Neuronal stem cell (in vitro differentiated cells): Measurements from ENCODE around the gene MTG1.

Experiments used
- DNase-seq: peaks from one replicate; pipeline ENCODE4 v3.0.0-alpha.2; 2013; ENCODE audit warnings: low spot score
- H2AFZ ChIP-seq: one replicate; pipeline ENCODE4 v1.6.1; 2013; ENCODE audit warnings: mild to moderate bottlenecking, low read length, inconsistent platforms
- H2AK5ac ChIP-seq: 2 replicates; pipeline ENCODE4 v1.6.1; 2013; ENCODE audit warnings: low read depth, mild to moderate bottlenecking, inconsistent platforms, low read length, moderate library complexity, mixed read lengths
- H2BK120ac ChIP-seq: 2 replicates; pipeline ENCODE4 v1.6.1; 2013; ENCODE audit warnings: low read depth, mild to moderate bottlenecking, inconsistent platforms, low read length, moderate library complexity, mixed read lengths
- H2BK12ac ChIP-seq: one replicate; pipeline ENCODE4 v1.6.1; 2013; ENCODE audit warnings: low read length, inconsistent platforms
- H2BK15ac ChIP-seq: 2 replicates; pipeline ENCODE4 v1.6.1; 2013; ENCODE audit warnings: mild to moderate bottlenecking, low read length, inconsistent platforms, mixed read lengths
- H2BK5ac ChIP-seq: one replicate; pipeline ENCODE4 v1.6.1; 2013; ENCODE audit warnings: inconsistent platforms, mild to moderate bottlenecking, low read length, moderate library complexity
- H3K14ac ChIP-seq: one replicate; pipeline ENCODE4 v1.6.1; 2013; ENCODE audit warnings: low read length, inconsistent platforms
- H3K18ac ChIP-seq: 2 replicates; pipeline ENCODE4 v1.6.1; 2013; ENCODE audit warnings: low read length, inconsistent platforms
- H3K23ac ChIP-seq: 2 replicates; pipeline ENCODE4 v1.6.1; 2013; ENCODE audit warnings: low read depth, mild to moderate bottlenecking, mixed read lengths, low read length, inconsistent platforms; ENCODE audit not compliant: poor library complexity
- H3K27ac ChIP-seq: replicated peaks from 3 replicates; pipeline ENCODE4 v1.5.1; 2013; ENCODE audit warnings: low read length, inconsistent platforms
- H3K27me3 ChIP-seq, 3 experiments: 2 replicates each; pipeline ENCODE4 v1.6.1; 2013; ENCODE audit warnings: low read length in 3 of 3, mild to moderate bottlenecking in 2 of 3, inconsistent platforms in 1 of 3, low read depth in 1 of 3, mixed read lengths in 1 of 3, moderate library complexity in 1 of 3; ENCODE audit not compliant: control insufficient read depth in 3 of 3, insufficient read depth in 3 of 3
- H3K36me3 ChIP-seq, 2 donors: replicated peaks in 1 of 2; 2 replicates each; pipeline ENCODE4 v1.6.1; 2013; ENCODE audit warnings: low read length in 2 of 2; ENCODE audit not compliant: control insufficient read depth in 2 of 2, insufficient read depth in 2 of 2
- H3K4ac ChIP-seq: 2 replicates; pipeline ENCODE4 v1.6.1; 2013; ENCODE audit warnings: inconsistent platforms, mild to moderate bottlenecking, low read length, moderate library complexity
- H3K4me1 ChIP-seq, 2 donors: 1 replicate in 1 of 2; 2 replicates in 1 of 2; pipeline ENCODE4 v1.6.1; 2013; ENCODE audit warnings: low read length in 2 of 2, low read depth in 1 of 2; ENCODE audit not compliant: control insufficient read depth in 2 of 2, insufficient read depth in 1 of 2
- H3K4me2 ChIP-seq: one replicate; pipeline ENCODE4 v1.6.1; 2013; ENCODE audit warnings: mild to moderate bottlenecking, low read length, inconsistent platforms; ENCODE audit not compliant: insufficient read depth, poor library complexity, severe bottlenecking
- H3K4me3 ChIP-seq, 2 donors: 2 replicates each; pipeline ENCODE4 v1.5.1; 2013; ENCODE audit warnings: low read length in 2 of 2, mild to moderate bottlenecking in 2 of 2, inconsistent platforms in 1 of 2, moderate library complexity in 1 of 2
- H3K79me1 ChIP-seq: one replicate; pipeline ENCODE4 v1.6.1; 2013; ENCODE audit warnings: low read depth, mild to moderate bottlenecking, inconsistent platforms, low read length, moderate library complexity
- H3K9ac ChIP-seq: one replicate; pipeline ENCODE4 v1.6.1; 2013; ENCODE audit warnings: mild to moderate bottlenecking, low read depth, low read length, inconsistent platforms; ENCODE audit not compliant: poor library complexity
- H3K9me3 ChIP-seq, 2 donors: replicated peaks in 1 of 2; 2 replicates each; pipeline versions ENCODE3 to v1.6.1; 2013; ENCODE audit warnings: low read length in 2 of 2, mild to moderate bottlenecking in 2 of 2, inconsistent platforms in 1 of 2, low read depth in 1 of 2, mixed read lengths in 1 of 2, moderate library complexity in 1 of 2; ENCODE audit not compliant: control insufficient read depth in 2 of 2, insufficient read depth in 1 of 2
- H4K8ac ChIP-seq: one replicate; pipeline ENCODE4 v1.6.1; 2013; ENCODE audit warnings: low read depth, mild to moderate bottlenecking, inconsistent platforms, low read length, moderate library complexity
- H4K91ac ChIP-seq: one replicate; pipeline ENCODE4 v1.6.1; 2013; ENCODE audit warnings: low read length, low read depth, mild to moderate bottlenecking, inconsistent platforms; ENCODE audit not compliant: poor library complexity
- WGBS, 2 donors: extraction: QIAGEN DNeasy Blood & Tissue Kit; methylation state at CpG; one replicate each; pipeline ENCODE4 v1.1.7; 2013; ENCODE audit warnings: missing lambda C conversion rate in 2 of 2, mixed read lengths in 1 of 2; ENCODE audit not compliant: insufficient read length in 2 of 2, insufficient replicate concordance in 1 of 2; ENCODE audit errors: extremely low coverage in 2 of 2; 5-methylcytosine and 5-hydroxymethylcytosine counted together

MTG1 gene

DNA sequence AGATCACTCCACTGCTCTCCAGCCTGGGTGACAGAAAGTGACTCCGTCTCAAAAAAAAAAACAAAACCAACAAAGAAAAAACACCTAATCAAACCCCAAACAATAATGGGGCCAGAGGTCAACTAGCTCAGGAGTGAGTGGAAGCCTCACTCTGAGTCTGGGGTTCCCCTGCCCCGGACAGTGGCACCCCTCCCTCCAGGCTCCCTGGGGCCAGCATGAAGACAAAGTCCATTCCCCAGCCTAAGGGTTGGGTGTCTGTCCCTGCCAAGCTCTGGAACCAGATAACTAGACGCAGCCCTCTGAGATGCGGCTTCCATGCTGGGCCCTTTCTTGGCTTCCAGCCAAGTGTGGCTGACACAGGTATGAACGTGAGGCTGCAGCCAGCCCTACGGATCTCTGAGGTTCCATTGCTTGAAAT lies 34.4 kb upstream of the MTG1 start:
- no peak for DNase-seq
- H3K18ac ChIP-seq: no peak overlapping the region

DNA sequence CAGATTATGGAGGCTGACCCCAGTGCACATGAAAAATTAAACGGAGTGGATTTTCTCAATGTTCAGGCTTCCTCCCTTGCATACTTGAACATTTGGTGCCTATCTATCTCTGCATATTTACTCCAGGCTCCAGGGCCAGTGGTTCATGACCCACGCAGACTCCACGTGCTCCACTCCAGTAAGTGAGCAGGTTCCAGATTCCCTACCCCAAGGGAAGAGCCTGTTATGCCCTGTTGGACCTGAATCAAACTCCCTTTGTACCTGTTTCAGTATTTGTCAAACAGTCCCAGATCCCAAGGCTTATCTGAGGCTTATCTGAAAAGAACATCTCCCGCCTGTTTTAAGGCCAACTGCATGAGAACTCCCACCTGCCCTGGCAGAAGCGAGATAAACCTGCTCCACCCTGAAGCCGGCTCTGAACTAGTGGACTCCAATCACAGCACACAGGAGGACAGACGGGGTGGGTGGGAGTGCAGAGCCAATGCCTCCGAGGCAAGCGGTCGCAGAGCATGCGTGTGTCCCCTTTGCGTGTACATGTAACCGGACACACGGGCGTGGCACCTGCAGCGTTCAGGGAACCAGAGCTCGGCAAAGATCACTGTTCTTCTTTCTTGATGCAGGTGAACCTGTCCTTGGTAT lies 33.9 kb upstream of the MTG1 start:
- no peak overlapping the region for H3K4me2 ChIP-seq
- H4K8ac ChIP-seq: peak overlapping the region; percentile 52
- no peak overlapping the region for H4K91ac ChIP-seq
- H3K4me1 ChIP-seq: peaks cover 0 to 6% of the 10 kb centered on the region in 2 donors
- no peak overlapping the region for H3K18ac ChIP-seq
- H3K27me3 ChIP-seq: peaks cover 0 to 2% (median 0%) of the 10 kb centered on the region in 3 experiments
- peaks cover 6% of the 10 kb centered on the region for H3K79me1 ChIP-seq
- no peak overlapping the region for H3K9ac ChIP-seq
- WGBS, 2 donors: no CpG with 5 or more reads among the region's 17 CpGs
- H2AK5ac ChIP-seq: no peak overlapping the region
- no peak overlapping the region for H2BK120ac ChIP-seq
- H3K23ac ChIP-seq: no peak overlapping the region
- no peak overlapping the region for H2BK5ac ChIP-seq
- H2BK12ac ChIP-seq: no peak overlapping the region
- DNase-seq: no peak
- H3K27ac ChIP-seq: no peak overlapping the region
- no peak overlapping the region for H2AFZ ChIP-seq
- no peak overlapping the region for H3K14ac ChIP-seq
- no peak overlapping the region for H3K4me3 ChIP-seq
- H2BK15ac ChIP-seq: no peak overlapping the region
- peaks cover 0 to 6% of the 10 kb centered on the region in 2 donors for H3K9me3 ChIP-seq
- no peak overlapping the region for H3K4ac ChIP-seq
- H3K36me3 ChIP-seq: peaks cover 26 to 35% of the 10 kb centered on the region in 2 donors

More for the DNA sequence above, 34.4 kb upstream of the MTG1 start:
- no peak overlapping the region for H2BK15ac ChIP-seq
- H2BK12ac ChIP-seq: no peak overlapping the region
- H3K79me1 ChIP-seq: peaks cover 6% of the 10 kb centered on the region
- no peak overlapping the region for H3K4ac ChIP-seq
- no peak overlapping the region for H2AK5ac ChIP-seq
- no peak overlapping the region for H2AFZ ChIP-seq
- H3K9ac ChIP-seq: no peak overlapping the region
- no peak overlapping the region for H2BK120ac ChIP-seq
- no peak overlapping the region for H3K23ac ChIP-seq
- no peak overlapping the region for H3K4me3 ChIP-seq
- H4K91ac ChIP-seq: no peak overlapping the region
- H3K36me3 ChIP-seq: peaks cover 20 to 30% of the 10 kb centered on the region in 2 donors
- no peak overlapping the region for H4K8ac ChIP-seq
- no peak overlapping the region for H2BK5ac ChIP-seq
- H3K9me3 ChIP-seq: peaks cover 0 to 6% of the 10 kb centered on the region in 2 donors
- no peak overlapping the region for H3K4me2 ChIP-seq
- peaks cover 0 to 2% (median 0%) of the 10 kb centered on the region in 3 experiments for H3K27me3 ChIP-seq
- H3K4me1 ChIP-seq: peaks cover 0 to 6% of the 10 kb centered on the region in 2 donors
- H3K27ac ChIP-seq: no peak overlapping the region
- H3K14ac ChIP-seq: no peak overlapping the region
- no CpG with 5 or more reads among the region's 6 CpGs for WGBS, 2 donors

DNA sequence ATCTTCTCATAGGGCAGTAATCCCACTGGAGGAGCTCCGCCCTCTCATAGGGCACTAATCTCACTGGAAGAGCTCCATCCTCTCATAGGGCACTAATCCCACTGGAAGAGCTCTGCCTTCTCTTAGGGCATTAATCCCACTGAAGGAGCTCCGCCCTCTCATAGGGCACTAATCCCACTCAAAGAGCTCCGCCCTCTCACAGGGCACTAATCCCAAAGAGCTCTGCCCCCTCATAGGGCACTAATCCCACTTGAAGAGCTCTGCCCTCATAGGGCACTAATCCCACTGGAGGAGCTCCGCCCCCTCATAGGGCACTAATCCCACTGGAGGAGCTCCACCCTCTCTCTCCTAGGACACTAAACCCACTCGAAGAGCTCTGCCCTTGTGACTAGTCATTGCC lies 32.7 kb upstream of the MTG1 start:
- H2BK5ac ChIP-seq: peak overlapping the region; percentile 24
- H3K4me3 ChIP-seq: no peak overlapping the region
- H2BK120ac ChIP-seq: no peak overlapping the region
- no peak overlapping the region for H3K18ac ChIP-seq
- peaks cover 0 to 2% (median 0%) of the 10 kb centered on the region in 3 experiments for H3K27me3 ChIP-seq
- WGBS, 2 donors: no CpG with 5 or more reads among the region's 5 CpGs
- no peak overlapping the region for H2AFZ ChIP-seq
- no peak overlapping the region for H4K8ac ChIP-seq
- no peak overlapping the region for H3K14ac ChIP-seq
- H3K4me1 ChIP-seq: peaks cover 0 to 6% of the 10 kb centered on the region in 2 donors
- peaks cover 0 to 6% of the 10 kb centered on the region in 2 donors for H3K9me3 ChIP-seq
- H2AK5ac ChIP-seq: no peak overlapping the region
- no peak overlapping the region for H3K4me2 ChIP-seq
- no peak overlapping the region for H3K4ac ChIP-seq
- no peak overlapping the region for H4K91ac ChIP-seq
- no peak for DNase-seq
- H3K79me1 ChIP-seq: peaks cover 6% of the 10 kb centered on the region
- H3K36me3 ChIP-seq: peaks cover 32 to 46% of the 10 kb centered on the region in 2 donors
- no peak overlapping the region for H3K27ac ChIP-seq
- no peak overlapping the region for H3K9ac ChIP-seq
- no peak overlapping the region for H2BK12ac ChIP-seq
- no peak overlapping the region for H2BK15ac ChIP-seq
- H3K23ac ChIP-seq: no peak overlapping the region

DNA sequence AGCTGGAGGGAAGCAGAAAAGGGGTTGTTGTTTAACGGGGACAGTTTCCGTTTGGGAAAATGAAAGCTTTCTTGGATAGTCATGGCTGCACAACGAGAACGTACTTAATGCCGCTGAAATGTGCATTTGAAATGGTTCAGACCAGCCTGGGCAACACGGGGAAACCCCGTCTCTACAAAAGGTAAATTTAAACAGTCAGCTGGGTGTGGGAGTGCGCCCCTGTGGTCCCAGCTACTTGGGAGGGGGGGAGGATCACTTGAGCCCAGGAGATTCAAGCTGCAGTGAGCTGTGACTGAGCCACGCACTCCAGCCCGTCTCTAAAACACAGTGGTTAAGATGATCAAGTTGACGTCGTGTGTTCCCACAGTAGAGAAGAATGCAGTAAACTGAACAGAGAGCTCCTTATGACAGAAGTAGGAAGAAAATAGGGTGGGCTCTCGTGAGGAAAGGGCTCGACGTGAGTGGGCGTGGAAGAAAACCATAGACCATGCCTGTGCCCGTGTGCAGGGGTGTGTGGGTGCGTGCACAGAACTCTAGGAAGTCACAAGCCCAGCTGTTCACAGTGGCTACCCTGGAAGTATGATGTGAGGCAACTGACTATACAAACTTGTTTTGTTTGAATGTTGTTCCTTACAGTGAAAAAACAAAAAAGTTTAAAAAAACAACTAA lies 32.0 kb upstream of the MTG1 start:
- H3K14ac ChIP-seq: no peak overlapping the region
- H3K27ac ChIP-seq: no peak overlapping the region
- H2AK5ac ChIP-seq: no peak overlapping the region
- H4K91ac ChIP-seq: no peak overlapping the region
- no peak overlapping the region for H3K4me2 ChIP-seq
- WGBS, 2 donors: no CpG with 5 or more reads among the region's 18 CpGs
- no peak for DNase-seq
- no peak overlapping the region for H2BK15ac ChIP-seq
- H2AFZ ChIP-seq: no peak overlapping the region
- no peak overlapping the region for H2BK12ac ChIP-seq
- H3K18ac ChIP-seq: no peak overlapping the region
- no peak overlapping the region for H2BK120ac ChIP-seq
- no peaks in the 10 kb centered on the region for H3K4me1 ChIP-seq
- H3K36me3 ChIP-seq: peaks cover 36 to 53% of the 10 kb centered on the region in 2 donors
- no peak overlapping the region for H3K23ac ChIP-seq
- no peak overlapping the region for H3K4me3 ChIP-seq
- no peaks in the 10 kb centered on the region for H3K27me3 ChIP-seq
- no peak overlapping the region for H3K4ac ChIP-seq
- H4K8ac ChIP-seq: no peak overlapping the region
- H3K9me3 ChIP-seq: peaks cover 0 to 6% of the 10 kb centered on the region in 2 donors
- peaks cover 2% of the 10 kb centered on the region for H3K79me1 ChIP-seq
- peak overlapping the region; percentile 24 for H2BK5ac ChIP-seq
- H3K9ac ChIP-seq: no peak overlapping the region
